Measurements from ENCODE around the gene METTL2A.
"Not testable (repeated sequence)": the region's sequence is repeated elsewhere in the genome, so short reads cannot be mapped to it uniquely, and the experiment has no call there.

METTL2A gene

GRCh38 chr17:62444063-62444462 lies 20.4 kb downstream of the METTL2A start:
- no peaks in the 10 kb centered on the region for H3K4me1 ChIP-seq (ENCODE audit: control insufficient read depth, insufficient read depth, low read length)
- H3K9me3 ChIP-seq (ENCODE audit: control insufficient read depth, low read length) = no peaks in the 10 kb centered on the region
- no peak overlapping the region for H3K9ac ChIP-seq (ENCODE audit: low read length)
- peaks cover 54% of the 10 kb centered on the region for H3K36me3 ChIP-seq (ENCODE audit: control insufficient read depth, insufficient read depth, low read length, severe bottlenecking)
- H3K27me3 ChIP-seq (replicated peaks; ENCODE audit: control insufficient read depth, insufficient read depth, low read length) = no peaks in the 10 kb centered on the region
- no peak overlapping the region for H3K4me3 ChIP-seq (ENCODE audit: low read length)
- no peak for DNase-seq (ENCODE audit: low read depth)

GRCh38 chr17:62445791-62446190 lies 22.1 kb downstream of the METTL2A start:
- DNase-seq (ENCODE audit: low read depth); H3K4me3 ChIP-seq (ENCODE audit: low read length): not testable (repeated sequence)

GRCh38 chr17:62452195-62452594 lies 28.5 kb downstream of the METTL2A start:
- not testable (repeated sequence) for H3K4me3 ChIP-seq (ENCODE audit: low read length); H3K4me1 ChIP-seq (ENCODE audit: control insufficient read depth, insufficient read depth, low read length); H3K27me3 ChIP-seq (replicated peaks; ENCODE audit: control insufficient read depth, insufficient read depth, low read length); DNase-seq (ENCODE audit: low read depth); H3K9me3 ChIP-seq (ENCODE audit: control insufficient read depth, low read length); H3K9ac ChIP-seq (ENCODE audit: low read length)
- H3K36me3 ChIP-seq (ENCODE audit: control insufficient read depth, insufficient read depth, low read length, severe bottlenecking) = peaks cover 19% of the 10 kb centered on the region

More at GRCh38 chr17:62445791-62446190, 22.1 kb downstream of the METTL2A start:
- not testable (repeated sequence) for H3K9ac ChIP-seq (ENCODE audit: low read length); H3K4me1 ChIP-seq (ENCODE audit: control insufficient read depth, insufficient read depth, low read length); H3K27me3 ChIP-seq (replicated peaks; ENCODE audit: control insufficient read depth, insufficient read depth, low read length); H3K9me3 ChIP-seq (ENCODE audit: control insufficient read depth, low read length)
- H3K36me3 ChIP-seq (ENCODE audit: control insufficient read depth, insufficient read depth, low read length, severe bottlenecking) = peaks cover 49% of the 10 kb centered on the region

- not testable (repeated sequence) for H3K4me3 ChIP-seq (ENCODE audit: low read length); H3K4me1 ChIP-seq (ENCODE audit: control insufficient read depth, insufficient read depth, low read length); DNase-seq (ENCODE audit: low read depth); H3K27me3 ChIP-seq (replicated peaks; ENCODE audit: control insufficient read depth, insufficient read depth, low read length); H3K9ac ChIP-seq (ENCODE audit: low read length); H3K9me3 ChIP-seq (ENCODE audit: control insufficient read depth, low read length)
- H3K36me3 ChIP-seq (ENCODE audit: control insufficient read depth, insufficient read depth, low read length, severe bottlenecking) = peaks cover 10% of the 10 kb centered on the region
These were observed 29.3 kb downstream of the METTL2A start for GRCh38 chr17:62453041-62453440.

- H3K27me3 ChIP-seq (replicated peaks; ENCODE audit: control insufficient read depth, insufficient read depth, low read length); H3K36me3 ChIP-seq (ENCODE audit: control insufficient read depth, insufficient read depth, low read length, severe bottlenecking); H3K4me3 ChIP-seq (ENCODE audit: low read length); DNase-seq (ENCODE audit: low read depth); H3K9ac ChIP-seq (ENCODE audit: low read length); H3K4me1 ChIP-seq (ENCODE audit: control insufficient read depth, insufficient read depth, low read length); H3K9me3 ChIP-seq (ENCODE audit: control insufficient read depth, low read length): not testable (repeated sequence)
These were observed 30.0 kb downstream of the METTL2A start for GRCh38 chr17:62453656-62454055.

GRCh38 chr17:62454111-62454510 lies 30.4 kb downstream of the METTL2A start:
- not testable (repeated sequence) for H3K4me1 ChIP-seq (ENCODE audit: control insufficient read depth, insufficient read depth, low read length); H3K9ac ChIP-seq (ENCODE audit: low read length); H3K36me3 ChIP-seq (ENCODE audit: control insufficient read depth, insufficient read depth, low read length, severe bottlenecking); H3K9me3 ChIP-seq (ENCODE audit: control insufficient read depth, low read length); H3K4me3 ChIP-seq (ENCODE audit: low read length); DNase-seq (ENCODE audit: low read depth); H3K27me3 ChIP-seq (replicated peaks; ENCODE audit: control insufficient read depth, insufficient read depth, low read length)

GRCh38 chr17:62456016-62456415 lies 32.3 kb downstream of the METTL2A start:
- H3K36me3 ChIP-seq (ENCODE audit: control insufficient read depth, insufficient read depth, low read length, severe bottlenecking) = no peaks in the 10 kb centered on the region
- H3K9me3 ChIP-seq (ENCODE audit: control insufficient read depth, low read length) = no peaks in the 10 kb centered on the region
- no peak for DNase-seq (ENCODE audit: low read depth)
- H3K4me1 ChIP-seq (ENCODE audit: control insufficient read depth, insufficient read depth, low read length) = peaks cover 3% of the 10 kb centered on the region
- H3K4me3 ChIP-seq (ENCODE audit: low read length) = no peak overlapping the region
- H3K9ac ChIP-seq (ENCODE audit: low read length) = no peak overlapping the region
- no peaks in the 10 kb centered on the region for H3K27me3 ChIP-seq (replicated peaks; ENCODE audit: control insufficient read depth, insufficient read depth, low read length)

GRCh38 chr17:62458483-62458882 lies 34.8 kb downstream of the METTL2A start:
- DNase-seq (ENCODE audit: low read depth) = not testable (repeated sequence)

GRCh38 chr17:62464422-62464821 lies 40.7 kb downstream of the METTL2A start:
- not testable (repeated sequence) for H3K27me3 ChIP-seq (replicated peaks; ENCODE audit: control insufficient read depth, insufficient read depth, low read length); DNase-seq (ENCODE audit: low read depth); H3K9me3 ChIP-seq (ENCODE audit: control insufficient read depth, low read length); H3K9ac ChIP-seq (ENCODE audit: low read length); H3K4me3 ChIP-seq (ENCODE audit: low read length); H3K36me3 ChIP-seq (ENCODE audit: control insufficient read depth, insufficient read depth, low read length, severe bottlenecking); H3K4me1 ChIP-seq (ENCODE audit: control insufficient read depth, insufficient read depth, low read length)

More at GRCh38 chr17:62458483-62458882, 34.8 kb downstream of the METTL2A start:
- H3K9me3 ChIP-seq (ENCODE audit: control insufficient read depth, low read length); H3K27me3 ChIP-seq (replicated peaks; ENCODE audit: control insufficient read depth, insufficient read depth, low read length); H3K9ac ChIP-seq (ENCODE audit: low read length); H3K4me3 ChIP-seq (ENCODE audit: low read length); H3K4me1 ChIP-seq (ENCODE audit: control insufficient read depth, insufficient read depth, low read length); H3K36me3 ChIP-seq (ENCODE audit: control insufficient read depth, insufficient read depth, low read length, severe bottlenecking): not testable (repeated sequence)

GRCh38 chr17:62465271-62465670 lies 41.6 kb downstream of the METTL2A start:
- not testable (repeated sequence) for H3K36me3 ChIP-seq (ENCODE audit: control insufficient read depth, insufficient read depth, low read length, severe bottlenecking); H3K4me1 ChIP-seq (ENCODE audit: control insufficient read depth, insufficient read depth, low read length); H3K27me3 ChIP-seq (replicated peaks; ENCODE audit: control insufficient read depth, insufficient read depth, low read length); H3K4me3 ChIP-seq (ENCODE audit: low read length); DNase-seq (ENCODE audit: low read depth); H3K9me3 ChIP-seq (ENCODE audit: control insufficient read depth, low read length); H3K9ac ChIP-seq (ENCODE audit: low read length)

GRCh38 chr17:62470666-62471379 lies 47.1 kb downstream of the METTL2A start:
- not testable (repeated sequence) for H3K9me3 ChIP-seq (ENCODE audit: control insufficient read depth, low read length); H3K9ac ChIP-seq (ENCODE audit: low read length)
- peak; percentile 48 for DNase-seq (ENCODE audit: low read depth)

GRCh38 chr17:62471380-62471880 lies 47.7 kb downstream of the METTL2A start:
- not testable (repeated sequence) for H3K9ac ChIP-seq (ENCODE audit: low read length); H3K36me3 ChIP-seq (ENCODE audit: control insufficient read depth, insufficient read depth, low read length, severe bottlenecking); H3K9me3 ChIP-seq (ENCODE audit: control insufficient read depth, low read length); H3K4me1 ChIP-seq (ENCODE audit: control insufficient read depth, insufficient read depth, low read length); H3K4me3 ChIP-seq (ENCODE audit: low read length); H3K27me3 ChIP-seq (replicated peaks; ENCODE audit: control insufficient read depth, insufficient read depth, low read length); DNase-seq (ENCODE audit: low read depth)

More at GRCh38 chr17:62470666-62471379, 47.1 kb downstream of the METTL2A start:
- not testable (repeated sequence) for H3K4me1 ChIP-seq (ENCODE audit: control insufficient read depth, insufficient read depth, low read length); H3K27me3 ChIP-seq (replicated peaks; ENCODE audit: control insufficient read depth, insufficient read depth, low read length); H3K36me3 ChIP-seq (ENCODE audit: control insufficient read depth, insufficient read depth, low read length, severe bottlenecking); H3K4me3 ChIP-seq (ENCODE audit: low read length)
